Activated naive CD8-positive, alpha-beta T cell (primary cell): ENCODE measurements around the gene EFHD1.
A peak's percentile ranks its signal among the peaks of the same experiment; 100 is the strongest.
"Not testable (repeated sequence)": the region's sequence is repeated elsewhere in the genome, so short reads cannot be mapped to it uniquely, and the experiment has no call there.

Experiments used
- H3K27ac Mint-ChIP-seq: one replicate; pipeline ENCODE4 v1.8.0; 2021; ENCODE audit warnings: mixed read lengths
- H3K27me3 Mint-ChIP-seq: one replicate; pipeline ENCODE4 v1.8.0; 2021; ENCODE audit warnings: mixed read lengths
- H3K36me3 Mint-ChIP-seq: one replicate; pipeline ENCODE4 v1.8.0; 2021; ENCODE audit warnings: mixed read lengths
- H3K4me1 Mint-ChIP-seq: one replicate; pipeline ENCODE4 v1.8.0; 2021; ENCODE audit warnings: low read depth, mixed read lengths
- H3K4me3 Mint-ChIP-seq: one replicate; pipeline ENCODE4 v1.8.0; 2021; ENCODE audit warnings: mild to moderate bottlenecking, mixed read lengths
- H3K9me3 Mint-ChIP-seq: one replicate; pipeline ENCODE4 v1.8.0; 2021; ENCODE audit warnings: low read depth, mixed read lengths

The EFHD1 gene

GRCh38 chr2:232632904-232633412 is 446 bp upstream of the EFHD1 start:
- Mint-ChIP-seq H3K9me3 (no peaks in the 10 kb centered on the region), H3K4me1 (peaks cover 15% of the 10 kb centered on the region), H3K27me3 (peaks cover 20% of the 10 kb centered on the region), H3K36me3 (no peaks in the 10 kb centered on the region), H3K4me3 (peak overlapping the region; percentile 52), H3K27ac (no peak overlapping the region)

- H3K27ac Mint-ChIP-seq: no peak overlapping the region
- peaks cover 20% of the 10 kb centered on the region for H3K27me3 Mint-ChIP-seq
- peak overlapping the region; percentile 72 for H3K4me3 Mint-ChIP-seq
- H3K36me3 Mint-ChIP-seq: no peaks in the 10 kb centered on the region
- H3K4me1 Mint-ChIP-seq: peaks cover 15% of the 10 kb centered on the region
- no peaks in the 10 kb centered on the region for H3K9me3 Mint-ChIP-seq
Measured at GRCh38 chr2:232634206-232635150, 1.1 kb downstream of the EFHD1 start.

- H3K27ac Mint-ChIP-seq, H3K36me3 Mint-ChIP-seq, H3K9me3 Mint-ChIP-seq: not testable (repeated sequence)
- Mint-ChIP-seq H3K27me3 (peaks cover 18% of the 10 kb centered on the region), H3K4me3 (peak overlapping the region; percentile 72), H3K4me1 (peaks cover 15% of the 10 kb centered on the region)
Measured at GRCh38 chr2:232635376-232635775, 2.0 kb downstream of the EFHD1 start.

- H3K36me3 Mint-ChIP-seq: no peaks in the 10 kb centered on the region
- peaks cover 16% of the 10 kb centered on the region for H3K27me3 Mint-ChIP-seq
- no peaks in the 10 kb centered on the region for H3K9me3 Mint-ChIP-seq
- no peak overlapping the region for H3K4me3 Mint-ChIP-seq
- H3K4me1 Mint-ChIP-seq: peaks cover 15% of the 10 kb centered on the region
- no peak overlapping the region for H3K27ac Mint-ChIP-seq
Measured at GRCh38 chr2:232635820-232636219, 2.4 kb downstream of the EFHD1 start.

- Mint-ChIP-seq H3K27ac (peak overlapping the region; percentile 8), H3K4me1 (peaks cover 15% of the 10 kb centered on the region), H3K4me3 (peak overlapping the region; percentile 17), H3K27me3 (peaks cover 14% of the 10 kb centered on the region), H3K36me3 (no peaks in the 10 kb centered on the region), H3K9me3 (no peaks in the 10 kb centered on the region)
Measured at GRCh38 chr2:232636788-232637420, 3.5 kb downstream of the EFHD1 start.

GRCh38 chr2:232637866-232638583 is 4.6 kb downstream of the EFHD1 start:
- Mint-ChIP-seq H3K4me3 (no peak overlapping the region), H3K9me3 (no peaks in the 10 kb centered on the region), H3K27ac (no peak overlapping the region), H3K36me3 (no peaks in the 10 kb centered on the region), H3K27me3 (peaks cover 11% of the 10 kb centered on the region), H3K4me1 (peaks cover 7% of the 10 kb centered on the region)

- H3K27me3 Mint-ChIP-seq: peaks cover 5% of the 10 kb centered on the region
- no peak overlapping the region for H3K27ac Mint-ChIP-seq
- no peaks in the 10 kb centered on the region for H3K9me3 Mint-ChIP-seq
- peaks cover 3% of the 10 kb centered on the region for H3K4me1 Mint-ChIP-seq
- H3K36me3 Mint-ChIP-seq: no peaks in the 10 kb centered on the region
- H3K4me3 Mint-ChIP-seq: no peak overlapping the region
Measured at GRCh38 chr2:232641153-232641848, 7.9 kb downstream of the EFHD1 start.

GRCh38 chr2:232643147-232643425 is 9.7 kb downstream of the EFHD1 start:
- no peak overlapping the region for H3K27ac Mint-ChIP-seq
- no peaks in the 10 kb centered on the region for H3K4me1 Mint-ChIP-seq
- no peak overlapping the region for H3K4me3 Mint-ChIP-seq
- no peaks in the 10 kb centered on the region for H3K9me3 Mint-ChIP-seq
- H3K36me3 Mint-ChIP-seq: no peaks in the 10 kb centered on the region
- H3K27me3 Mint-ChIP-seq: peaks cover 2% of the 10 kb centered on the region

GRCh38 chr2:232643813-232644347 is 10.5 kb downstream of the EFHD1 start:
- Mint-ChIP-seq H3K9me3 (no peaks in the 10 kb centered on the region), H3K36me3 (no peaks in the 10 kb centered on the region), H3K27ac (no peak overlapping the region), H3K27me3 (peaks cover 2% of the 10 kb centered on the region), H3K4me1 (no peaks in the 10 kb centered on the region), H3K4me3 (no peak overlapping the region)

GRCh38 chr2:232645061-232645460 is 11.7 kb downstream of the EFHD1 start:
- Mint-ChIP-seq H3K27ac (no peak overlapping the region), H3K4me1 (no peaks in the 10 kb centered on the region), H3K36me3 (no peaks in the 10 kb centered on the region), H3K27me3 (peaks cover under 1% of the 10 kb centered on the region), H3K4me3 (no peak overlapping the region), H3K9me3 (no peaks in the 10 kb centered on the region)

- no peak overlapping the region for H3K27ac Mint-ChIP-seq
- H3K36me3 Mint-ChIP-seq: no peaks in the 10 kb centered on the region
- H3K4me3 Mint-ChIP-seq: no peak overlapping the region
- no peaks in the 10 kb centered on the region for H3K4me1 Mint-ChIP-seq
- no peaks in the 10 kb centered on the region for H3K27me3 Mint-ChIP-seq
- H3K9me3 Mint-ChIP-seq: no peaks in the 10 kb centered on the region
Measured at GRCh38 chr2:232646726-232647125, 13.3 kb downstream of the EFHD1 start.

- no peaks in the 10 kb centered on the region for H3K9me3 Mint-ChIP-seq
- H3K4me1 Mint-ChIP-seq: no peaks in the 10 kb centered on the region
- H3K4me3 Mint-ChIP-seq: no peak overlapping the region
- H3K27me3 Mint-ChIP-seq: no peaks in the 10 kb centered on the region
- H3K27ac Mint-ChIP-seq: no peak overlapping the region
- H3K36me3 Mint-ChIP-seq: no peaks in the 10 kb centered on the region
Measured at GRCh38 chr2:232647261-232647660, 13.9 kb downstream of the EFHD1 start.

- no peaks in the 10 kb centered on the region for H3K4me1 Mint-ChIP-seq
- H3K27ac Mint-ChIP-seq: no peak overlapping the region
- H3K9me3 Mint-ChIP-seq: no peaks in the 10 kb centered on the region
- H3K36me3 Mint-ChIP-seq: no peaks in the 10 kb centered on the region
- H3K4me3 Mint-ChIP-seq: no peak overlapping the region
- H3K27me3 Mint-ChIP-seq: no peaks in the 10 kb centered on the region
Measured at GRCh38 chr2:232649033-232649432, 15.6 kb downstream of the EFHD1 start.

GRCh38 chr2:232652505-232652851 is 19.1 kb downstream of the EFHD1 start:
- Mint-ChIP-seq H3K9me3 (no peaks in the 10 kb centered on the region), H3K27me3 (no peaks in the 10 kb centered on the region), H3K27ac (no peak overlapping the region), H3K4me3 (no peak overlapping the region), H3K36me3 (no peaks in the 10 kb centered on the region), H3K4me1 (no peaks in the 10 kb centered on the region)
